Posterior cingulate gyrus (tissue), 11 donors: ENCODE measurements around the gene ASB2.
A peak's percentile ranks its signal among the peaks of the same experiment; 100 is the strongest.

Experiments used
- DNase-seq, 10 donors: peaks; one replicate each; pipeline versions ENCODE4 v3.0.0 to v3.0.0-alpha.2; 2020 to 2021; ENCODE audit warnings: mixed read lengths in 3 of 10
- intact Hi-C: fragments of 100-400 bp; cut with DNase I; formaldehyde crosslinking; loops from one replicate; pipeline ENCODE4 v1.15.1; 2023

The ASB2 gene

DNA sequence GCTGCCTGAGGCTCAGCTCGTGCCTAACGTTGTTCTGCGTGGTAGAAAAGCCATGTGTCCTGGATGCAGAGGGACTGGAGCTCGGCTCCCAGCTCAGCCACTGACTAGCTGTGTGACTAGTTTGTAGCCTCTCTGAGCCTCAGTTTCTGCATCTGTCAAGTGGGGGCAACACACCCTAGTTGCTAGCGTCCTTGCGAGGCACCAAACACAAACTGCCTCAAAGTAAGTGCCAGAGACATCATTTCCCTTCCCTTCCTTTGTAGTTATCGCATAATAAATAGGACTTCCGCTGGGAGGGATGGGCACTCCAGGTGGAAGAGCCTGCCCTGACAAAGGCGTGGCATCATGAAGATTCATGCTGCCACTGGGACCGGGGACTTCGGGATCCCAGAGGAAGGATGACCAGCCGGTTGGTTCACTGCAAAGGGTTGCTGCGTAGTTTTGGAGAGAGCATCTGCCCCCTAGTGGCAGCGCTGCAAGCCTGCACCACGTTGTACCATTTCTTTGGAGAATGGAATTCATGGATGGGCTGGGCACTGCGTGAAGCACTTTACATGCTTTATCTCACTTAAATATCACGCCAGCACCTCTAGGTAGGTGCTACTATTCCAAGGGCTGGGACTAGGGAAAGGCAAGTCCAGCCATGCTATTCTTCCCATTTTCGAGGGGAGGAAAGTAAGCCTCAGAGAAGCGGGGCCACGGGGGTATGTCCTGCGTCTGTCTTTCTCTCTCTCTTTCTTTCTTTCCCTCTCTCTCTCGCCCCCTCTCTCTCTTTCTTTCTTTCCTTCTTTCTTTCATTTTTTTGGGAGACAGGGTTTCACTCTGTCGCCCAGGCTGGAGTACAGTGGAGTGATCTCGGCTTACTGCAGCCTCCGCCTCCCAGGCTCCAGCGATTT, 25.4 kb upstream of the ASB2 start:
- intact Hi-C loops, result loop anchor here (1.0 kb wide), 1 partner anchor 62 kb away; no protein-coding TSS in a partner anchor
- DNase-seq, result peak in 9 of 10 donors; percentile 43 to 95 (median 64)

DNA sequence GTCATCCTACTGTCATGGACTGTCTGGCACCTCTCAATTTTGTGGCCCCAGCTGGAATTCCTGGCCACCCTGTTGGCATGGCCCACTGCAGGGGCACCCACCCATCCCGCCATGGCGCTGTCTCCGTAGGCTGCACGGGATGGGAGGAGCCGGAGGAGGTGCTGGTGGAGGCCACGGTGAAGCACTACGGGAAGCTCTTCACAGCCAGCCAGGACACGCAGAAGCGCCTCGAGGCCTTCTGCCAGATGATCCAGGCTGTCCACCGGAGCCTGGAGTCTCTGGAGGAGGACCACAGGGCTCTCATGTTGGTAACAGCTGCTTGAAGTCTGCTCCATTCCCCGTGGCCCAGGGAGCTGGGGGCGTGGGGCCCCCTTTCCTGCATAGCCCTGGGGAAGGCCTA, 24.6 kb upstream of the ASB2 start:
- no peak for DNase-seq
- intact Hi-C loops, result loop anchor here (1.0 kb wide), 1 partner anchor 62 kb away; no protein-coding TSS in a partner anchor

DNA sequence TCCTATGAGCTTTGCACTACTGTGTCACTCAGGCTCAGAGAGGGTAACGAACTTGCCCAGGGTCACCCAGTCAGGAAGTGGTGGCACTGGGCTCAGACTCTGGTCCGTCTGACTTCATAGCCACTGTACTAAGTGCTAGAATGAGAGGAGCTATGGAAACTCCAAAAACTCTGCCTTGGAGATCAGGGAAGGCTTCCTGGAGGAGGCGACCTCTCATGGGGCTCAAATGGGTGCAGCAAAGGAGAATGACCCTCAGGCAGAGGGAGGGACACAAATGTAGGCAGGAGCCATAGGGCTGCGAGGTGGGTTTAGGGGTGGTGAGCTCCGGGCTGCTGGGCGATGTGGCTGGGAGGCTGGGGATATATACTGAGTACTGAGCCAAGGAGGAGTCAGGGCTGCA, 23.9 kb upstream of the ASB2 start:
- intact Hi-C loops, result no loop called here
- DNase-seq, result no peak

DNA sequence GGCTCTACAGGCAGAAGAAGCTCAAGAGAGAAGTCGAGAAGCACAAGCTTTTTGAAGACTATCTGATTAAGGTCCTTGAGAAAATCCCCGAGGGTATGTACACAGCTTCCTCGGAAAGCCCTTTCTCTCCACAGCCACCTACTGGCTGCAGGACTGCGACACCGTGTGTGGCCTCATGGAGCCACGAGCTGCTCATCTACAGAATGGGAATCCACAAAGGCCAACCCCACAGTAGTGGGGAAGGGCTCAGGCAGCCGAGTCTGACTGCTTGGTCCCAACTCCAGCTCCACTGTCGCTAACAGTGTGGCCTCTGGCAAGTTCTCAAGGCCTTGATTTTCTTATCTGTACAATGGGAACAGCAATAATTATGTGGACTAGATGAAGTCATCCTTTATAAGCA, 23.2 kb upstream of the ASB2 start:
- intact Hi-C loops, result no loop called here
- no peak for DNase-seq

DNA sequence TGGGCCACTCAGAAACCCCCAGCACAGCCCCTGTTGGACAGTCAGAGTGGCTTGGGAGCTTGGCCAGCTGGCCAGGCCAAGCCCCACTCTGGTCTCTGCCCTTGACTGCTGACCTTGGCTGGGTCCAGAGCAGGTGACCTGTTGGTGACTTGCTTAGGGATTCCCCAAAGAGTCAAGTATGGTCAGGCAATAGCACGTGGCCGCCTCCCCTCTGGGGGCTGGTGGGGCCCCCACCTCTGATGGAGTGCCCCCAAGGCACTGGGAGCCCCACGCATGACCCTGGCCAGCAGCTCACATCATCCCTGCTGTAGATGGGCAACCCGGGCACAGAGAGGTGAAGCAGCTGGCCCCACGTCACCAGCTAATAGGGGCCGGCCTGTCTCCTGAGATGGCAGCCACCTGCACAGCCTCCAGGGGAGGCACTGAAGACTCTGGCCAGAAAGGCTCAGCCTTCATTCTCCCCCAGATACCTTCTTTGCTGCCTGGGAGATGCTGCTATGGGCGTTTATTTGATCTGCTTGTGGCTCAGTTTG, 22.6 kb upstream of the ASB2 start:
- intact Hi-C loops, result no loop called here
- no peak for DNase-seq

DNA sequence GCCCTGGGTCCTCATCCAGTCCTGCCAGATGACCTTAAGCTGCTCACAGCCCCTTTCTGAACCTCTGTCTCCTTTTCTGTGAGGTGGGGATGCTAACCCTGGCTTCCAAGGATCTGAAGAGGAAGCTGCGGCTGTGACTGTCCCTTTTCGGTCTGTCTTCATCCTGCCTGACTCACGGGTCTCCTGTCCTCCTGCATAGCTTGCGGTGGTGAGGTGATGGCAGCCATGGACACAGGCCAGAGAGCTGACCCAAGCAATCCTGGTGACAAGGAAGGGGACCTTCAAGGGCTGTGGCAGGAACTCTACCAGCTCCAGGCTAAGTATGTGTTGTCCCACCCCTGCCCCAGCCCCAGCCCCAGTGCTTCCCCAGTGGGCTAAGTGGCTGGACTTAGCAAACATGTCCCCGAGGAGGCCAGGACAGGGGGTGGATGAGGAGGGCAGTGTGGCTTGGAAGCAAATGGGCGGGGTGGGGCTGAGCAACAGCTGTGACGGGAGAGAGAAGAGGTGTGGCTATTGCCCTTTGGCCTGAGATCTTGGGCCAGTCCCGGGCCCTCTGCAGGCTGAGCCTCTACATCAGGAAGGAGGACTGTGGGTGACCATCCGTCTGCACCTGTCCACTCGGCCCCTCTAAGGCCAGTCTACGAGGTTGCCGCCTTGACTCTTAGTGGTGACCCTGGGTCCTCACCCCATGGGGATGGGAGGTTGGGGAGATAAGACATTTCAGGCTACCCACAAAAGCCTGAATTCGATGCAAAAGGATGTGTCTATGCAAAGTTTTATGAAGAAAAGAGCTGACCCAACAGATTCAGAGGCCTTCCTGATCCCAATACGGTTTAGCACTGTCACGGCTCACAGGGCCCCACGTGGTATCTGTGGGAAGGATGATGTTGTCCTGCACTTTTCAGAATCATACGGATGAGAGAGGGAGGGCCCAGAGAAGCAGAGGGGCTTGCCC, 21.8 kb upstream of the ASB2 start:
- intact Hi-C loops, result no loop called here
- DNase-seq, result peak in 1 of 10 donors; percentile 32

DNA sequence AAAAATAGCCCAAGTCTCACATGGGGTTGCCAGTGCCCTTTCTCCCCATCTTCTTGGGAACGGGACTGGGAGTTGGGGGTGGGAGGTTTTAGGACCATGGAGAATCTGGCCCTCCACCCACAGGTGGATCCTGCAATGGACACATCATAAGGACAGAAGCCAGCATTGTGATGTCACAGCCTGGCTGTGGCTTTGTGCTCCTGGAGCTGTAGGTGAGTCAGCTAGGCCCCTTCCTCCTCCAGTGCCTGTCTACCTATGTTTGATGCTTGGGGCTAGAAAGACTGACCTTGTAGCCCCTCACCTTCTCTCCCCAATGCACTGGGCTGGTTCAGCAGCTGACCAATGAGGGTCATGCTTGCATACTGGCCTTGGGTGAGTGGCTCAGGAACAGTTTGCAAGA, 20.7 kb upstream of the ASB2 start, which contains the start of gene CCDC197:
CCDC197 (plus strand) TSS at position 220 of the 400 bp plus-strand sequence. CDS start 831 bp downstream, outside the sequence.
- intact Hi-C loops, result no loop called here
- DNase-seq, result peak in 1 of 10 donors; percentile 39

DNA sequence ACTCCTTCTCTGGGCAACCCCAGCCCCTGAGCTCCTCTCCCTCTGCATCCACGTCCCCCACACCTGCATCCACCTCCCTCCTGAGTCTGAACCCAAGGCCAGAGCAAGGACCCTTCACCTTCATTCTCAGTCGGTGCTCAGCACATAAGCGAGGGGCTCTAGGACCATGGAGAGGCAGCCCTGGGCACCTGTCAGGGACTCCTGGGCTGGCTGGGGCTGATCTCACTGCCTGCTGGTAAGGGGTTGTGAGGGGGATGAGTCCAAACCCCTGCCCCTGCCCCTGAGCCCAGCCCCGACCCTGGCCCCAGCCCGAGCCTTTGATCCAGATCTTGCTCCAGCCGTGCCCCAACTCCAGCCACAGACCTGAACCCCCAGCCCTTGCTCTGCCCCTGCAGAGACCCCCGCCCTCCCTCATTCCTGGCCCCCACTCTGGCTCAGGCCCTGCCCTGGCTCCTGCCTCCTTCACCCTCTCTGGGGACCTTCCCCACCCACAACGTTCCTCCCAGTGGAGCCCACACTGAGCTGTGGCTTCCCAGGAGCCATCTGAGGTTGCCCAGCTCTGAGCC, 19.8 kb upstream of the ASB2 start:
- intact Hi-C loops, result no loop called here
- DNase-seq, result peak in 1 of 10 donors; percentile 66

DNA sequence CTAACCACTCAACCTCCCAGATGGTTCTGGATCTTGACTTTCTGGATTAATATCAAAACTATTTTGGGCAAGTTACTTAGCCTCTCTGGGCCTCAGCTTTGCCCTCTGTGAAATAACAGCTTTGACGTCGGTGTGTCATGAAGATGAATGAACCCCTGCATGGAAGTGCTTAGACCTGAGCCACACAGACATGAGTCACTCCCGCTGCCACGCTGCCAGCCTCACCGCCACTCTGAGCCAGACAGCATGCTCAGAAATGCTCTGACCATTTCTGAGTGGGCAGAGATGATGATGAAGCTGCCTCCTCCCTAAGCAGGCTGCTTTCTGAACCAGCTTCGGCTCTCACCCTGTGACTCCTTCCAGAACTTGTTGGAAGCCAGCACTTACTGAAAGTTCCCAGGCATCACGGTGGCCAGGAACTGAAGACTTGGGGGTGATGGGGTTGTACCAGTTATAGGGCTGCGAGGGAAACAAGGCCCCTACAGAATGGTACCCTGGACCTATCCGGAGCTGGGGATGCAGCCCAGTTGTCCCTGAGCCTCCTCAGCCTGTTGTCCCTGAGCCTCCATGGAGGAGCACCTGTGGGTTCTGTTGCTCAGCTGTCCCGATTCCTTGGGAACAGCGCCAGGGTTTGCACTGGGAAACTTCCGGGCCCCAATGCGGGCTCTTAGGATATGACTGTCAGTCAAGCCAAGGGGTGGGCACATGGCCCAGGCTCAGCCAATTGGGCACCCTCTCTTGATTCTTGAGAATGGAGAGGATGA, 18.7 kb upstream of the ASB2 start:
- intact Hi-C loops, result no loop called here
- peak in 9 of 10 donors; percentile 19 to 97 (median 63) for DNase-seq

DNA sequence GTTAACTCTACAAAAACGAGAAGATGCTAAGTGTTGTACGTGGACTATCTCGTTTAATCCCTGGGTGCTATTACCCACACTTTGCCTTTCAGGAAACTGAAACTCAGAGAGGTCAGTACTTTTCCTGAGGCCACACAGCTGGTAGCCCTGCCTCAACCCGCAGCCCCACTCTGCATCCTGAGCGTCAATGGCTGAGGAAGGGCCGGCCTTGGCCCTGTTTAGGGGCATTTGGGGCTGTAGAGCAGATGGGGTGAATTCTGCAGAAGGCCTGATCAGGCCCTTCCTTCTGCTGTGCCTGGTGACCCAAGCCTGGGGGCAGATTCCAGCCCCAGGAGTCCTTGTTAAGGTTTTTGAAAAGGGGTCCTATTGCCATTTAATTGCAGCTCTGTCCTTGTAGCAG, 17.0 kb upstream of the ASB2 start:
- DNase-seq, result peak in 1 of 10 donors; percentile 59

DNA sequence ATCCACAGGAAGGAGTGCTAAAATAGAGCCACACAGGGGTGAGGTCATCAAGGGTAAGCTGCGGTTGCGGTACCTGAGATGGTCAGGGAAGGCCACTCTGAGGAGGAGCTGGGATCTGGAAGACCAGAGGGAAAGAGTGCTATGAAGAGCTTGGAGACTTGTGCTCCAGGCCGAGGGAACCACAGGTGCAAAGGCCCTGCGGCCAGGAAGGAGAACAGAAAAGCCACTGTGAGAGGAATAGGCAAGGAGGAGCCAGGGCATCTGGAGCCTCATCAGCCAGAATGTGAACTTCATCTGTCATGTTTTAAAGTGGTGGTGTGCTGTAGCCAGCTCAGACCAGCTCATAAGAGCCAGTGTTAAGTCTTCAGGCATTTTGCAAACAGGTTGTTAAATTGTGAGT, 15.3 kb upstream of the ASB2 start:
- intact Hi-C loops, result no loop called here
- peak in 1 of 10 donors; percentile 44 for DNase-seq

More for the DNA sequence above, 17.0 kb upstream of the ASB2 start:
- intact Hi-C loops, result no loop called here

DNA sequence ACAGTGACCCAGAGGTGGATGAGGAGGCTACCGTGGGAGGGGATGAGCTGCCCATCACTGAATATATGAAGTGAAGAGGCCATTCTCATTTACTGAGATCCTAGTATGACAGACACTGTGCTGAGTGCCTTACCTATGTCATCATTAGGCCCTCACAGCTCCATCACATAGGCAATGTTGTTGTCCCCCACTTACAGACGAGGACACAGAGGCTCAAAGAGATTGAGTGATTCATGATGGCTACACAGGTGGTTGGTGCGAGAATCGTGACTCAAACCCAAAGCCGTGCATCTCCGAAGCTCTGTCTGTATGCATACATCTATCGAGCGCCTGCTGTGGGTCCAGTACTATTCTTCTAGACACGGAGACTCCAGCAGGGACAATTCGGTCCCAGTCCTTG, 14.8 kb upstream of the ASB2 start:
- DNase-seq, result peak in 1 of 10 donors; percentile 10
- intact Hi-C loops, result no loop called here

DNA sequence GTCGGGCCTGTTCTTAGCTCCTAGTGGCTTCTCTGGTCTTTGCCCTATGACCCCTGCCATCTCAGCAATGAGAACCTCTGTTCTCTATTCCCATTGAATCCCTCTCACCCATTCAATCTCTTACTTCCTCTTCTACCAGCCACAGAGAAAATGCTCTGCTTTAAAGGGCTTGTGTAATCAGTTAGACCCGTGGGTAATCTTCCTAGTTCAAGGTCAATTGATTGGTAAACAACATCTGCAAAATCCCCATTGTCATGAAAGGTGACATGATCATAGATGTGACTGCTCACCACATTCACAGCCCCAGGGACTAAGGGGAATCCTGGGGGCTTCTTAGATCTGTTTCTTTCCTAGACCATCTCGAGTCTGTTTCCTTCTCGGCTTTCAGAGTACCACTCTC, 13.6 kb upstream of the ASB2 start:
- intact Hi-C loops, result no loop called here
- no peak for DNase-seq

DNA sequence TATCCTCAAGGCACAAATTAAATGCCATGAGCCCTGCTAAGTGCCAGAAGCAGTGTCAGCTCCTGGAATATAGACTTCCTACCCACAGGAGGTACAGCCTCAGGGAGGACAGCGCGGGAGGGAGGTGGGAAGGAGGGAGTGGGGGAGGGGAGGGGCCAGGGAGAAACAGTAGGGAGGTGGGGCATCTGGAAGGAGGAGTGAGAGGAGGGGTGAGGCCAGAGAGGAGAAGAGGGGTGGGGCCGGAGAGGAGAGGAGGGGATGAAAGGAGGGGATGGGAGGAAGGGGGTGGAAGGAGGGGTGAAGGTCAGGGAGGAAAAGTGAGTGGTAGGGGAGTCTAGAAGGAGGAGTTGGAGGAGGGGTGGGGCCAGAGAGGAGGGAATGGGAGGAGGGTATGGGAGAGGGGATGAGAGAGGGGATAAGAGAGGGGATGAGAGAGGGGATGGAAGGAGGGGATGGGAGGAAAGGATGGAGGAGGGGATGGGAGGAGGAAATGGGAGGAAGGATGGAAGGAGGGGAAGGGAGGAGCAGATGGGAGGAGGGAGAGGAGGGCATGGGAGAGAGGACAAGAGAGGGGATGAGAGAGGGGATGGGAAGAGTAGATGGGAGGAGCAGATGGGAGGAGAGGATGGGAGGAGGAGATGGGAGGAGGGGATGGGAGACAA, 11.6 kb upstream of the ASB2 start:
- intact Hi-C loops, result no loop called here
- DNase-seq, result peak in 2 of 10 donors; percentile 3 to 4

DNA sequence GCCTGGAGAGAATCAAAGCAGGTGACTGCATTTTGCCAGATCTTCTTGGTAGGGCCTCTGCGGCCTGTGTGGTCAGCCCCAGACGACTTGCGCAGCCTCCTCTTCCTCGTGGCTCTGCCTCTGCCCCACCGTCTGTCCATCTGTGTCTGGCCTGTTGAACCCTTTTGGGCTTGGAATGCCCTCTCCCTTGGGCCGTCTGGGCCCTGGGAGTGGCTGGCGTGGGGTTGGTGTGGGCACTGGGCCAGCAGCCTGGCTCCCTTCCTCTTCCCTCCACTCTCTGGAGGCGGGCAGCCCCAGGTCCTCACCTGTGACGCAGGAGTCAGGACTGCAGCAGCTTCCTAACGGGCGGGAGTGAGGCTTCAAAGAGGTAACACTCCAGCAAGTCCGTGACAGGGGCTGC, 11.0 kb upstream of the ASB2 start:
- intact Hi-C loops, result no loop called here
- peak in 2 of 10 donors; percentile 34 to 69 for DNase-seq

DNA sequence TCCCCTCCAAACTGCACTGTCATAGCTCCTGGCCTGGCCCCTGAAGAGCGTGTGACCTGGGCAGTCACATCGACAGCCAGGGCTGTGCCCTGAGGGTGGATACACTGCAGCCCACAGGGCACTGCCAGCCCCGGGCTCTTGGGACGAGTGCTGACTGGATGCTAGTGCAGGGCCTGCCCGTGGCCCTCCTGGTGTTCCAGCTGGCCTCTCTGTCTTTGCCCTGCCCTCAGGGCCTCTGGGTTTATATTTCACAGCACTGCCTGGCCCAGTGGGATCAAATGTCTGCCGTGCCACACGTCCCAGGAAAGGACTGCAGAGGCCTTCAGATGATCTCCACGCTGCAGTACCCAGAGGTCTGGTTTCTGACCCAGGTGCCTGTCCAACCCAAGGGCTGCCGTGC, 10.6 kb upstream of the ASB2 start:
- intact Hi-C loops, result no loop called here
- peak in 2 of 10 donors; percentile 59 to 67 for DNase-seq

DNA sequence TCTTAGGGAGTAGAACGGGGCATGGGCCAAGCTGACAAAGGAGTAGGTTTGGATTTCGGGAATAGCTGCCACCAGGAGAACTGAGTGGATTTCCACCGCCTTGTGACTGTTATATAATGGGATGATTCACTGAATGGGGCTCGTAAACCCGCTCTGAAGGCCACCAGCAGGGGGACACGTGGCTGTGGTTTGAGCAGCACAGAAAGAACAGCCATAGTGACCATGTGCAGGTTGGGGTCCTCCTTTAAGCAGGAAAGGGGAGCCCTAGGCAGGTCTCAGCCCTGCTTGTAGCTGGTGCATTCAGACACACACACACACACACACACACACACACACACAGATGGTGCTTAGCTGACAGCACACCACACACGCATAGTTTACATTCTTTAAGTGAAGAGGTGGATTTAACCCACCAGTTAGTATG, 8.6 kb upstream of the ASB2 start:
- intact Hi-C loops, result no loop called here
- peak in 9 of 10 donors; percentile 34 to 93 (median 58) for DNase-seq

DNA sequence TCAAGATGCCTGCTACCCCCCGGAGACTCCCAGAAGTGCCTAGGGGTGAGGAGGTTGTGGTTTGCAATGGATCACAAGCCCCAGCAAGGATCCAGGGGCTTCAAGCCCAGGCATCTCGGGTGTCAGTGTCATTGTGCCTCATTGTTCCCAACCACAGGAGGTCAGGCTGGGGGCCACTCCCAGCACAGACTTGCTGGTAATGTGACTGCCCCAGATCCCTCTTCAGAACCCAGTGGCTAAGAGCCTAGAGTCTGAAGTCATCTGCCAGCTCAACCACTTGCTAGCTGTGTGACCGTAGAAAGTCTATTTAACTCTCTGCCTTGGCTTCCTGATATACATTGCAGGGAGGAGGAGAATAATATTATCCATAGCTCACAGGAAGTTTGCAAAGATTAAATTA, 7.7 kb upstream of the ASB2 start:
- intact Hi-C loops, result no loop called here
- peak in 2 of 10 donors; percentile 57 to 62 for DNase-seq
